GM21526 (cell line): ENCODE data around the gene SENP2.
"Not testable (repeated sequence)": the region's sequence is repeated elsewhere in the genome, so short reads cannot be mapped to it uniquely, and the experiment has no call there.

Experiments used
- ATAC-seq: cut with Tn5 transposase; IDR thresholded peaks from one replicate; pipeline ENCODE4 v1.9.1; 2021; ENCODE audit warnings: moderate library complexity; ENCODE audit not compliant: unreplicated experiment, low FRiP score

SENP2 gene

GRCh38 chr3:185646382-185647133 is 60.5 kb downstream of the SENP2 start:
- ATAC-seq, result no peak

- no peak for ATAC-seq
These were observed 61.2 kb downstream of the SENP2 start for GRCh38 chr3:185647134-185647879.

GRCh38 chr3:185647880-185648210 is 61.8 kb downstream of the SENP2 start:
- no peak for ATAC-seq

GRCh38 chr3:185648396-185648795 is 62.3 kb downstream of the SENP2 start:
- no peak for ATAC-seq

DNA sequence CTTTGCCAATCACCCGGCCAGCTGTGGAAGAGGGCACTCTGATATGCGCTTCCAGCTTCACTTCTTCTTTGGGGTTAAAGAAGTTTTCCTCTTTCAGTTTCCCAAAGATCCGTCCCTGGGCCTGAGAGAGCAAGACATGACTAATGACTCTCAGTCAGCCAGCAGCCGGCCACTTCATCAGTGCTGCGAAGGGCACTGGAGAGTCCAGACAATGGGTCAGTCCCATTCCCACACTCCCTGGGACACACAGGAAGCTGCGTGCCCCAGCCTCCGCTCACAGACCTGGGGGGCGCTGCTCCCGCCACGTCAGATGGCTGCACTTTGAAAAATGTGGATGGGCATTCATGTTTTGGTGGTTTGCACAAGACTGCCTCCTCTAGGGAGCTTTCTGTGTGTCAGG is 63.3 kb downstream of the SENP2 start:
- no peak for ATAC-seq

DNA sequence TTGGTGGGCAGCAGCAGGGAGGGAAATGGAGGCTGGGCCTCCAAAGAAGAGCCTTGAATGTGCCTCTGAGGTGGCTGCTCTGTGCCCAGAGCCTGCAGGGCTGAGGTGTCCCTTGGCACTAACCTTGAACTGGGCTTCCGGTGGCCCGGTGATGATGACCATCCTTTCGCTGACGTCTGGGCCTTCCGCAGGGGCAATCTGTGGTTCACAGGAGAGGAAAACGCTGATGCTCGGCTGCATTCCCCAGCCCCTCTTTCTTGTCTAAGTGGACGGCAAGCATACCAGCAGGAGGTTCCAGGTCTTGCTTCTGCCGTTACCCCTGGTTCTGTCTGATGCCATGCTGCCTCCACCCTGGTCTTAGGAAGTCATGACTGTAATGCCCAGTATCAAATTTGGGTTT is 65.9 kb downstream of the SENP2 start:
- no peak for ATAC-seq

- no peak for ATAC-seq
These were observed 68.1 kb downstream of the SENP2 start for GRCh38 chr3:185653949-185654757.

GRCh38 chr3:185654758-185655145 is 68.7 kb downstream of the SENP2 start:
- no peak for ATAC-seq

- ATAC-seq, result no peak
These were observed 69.6 kb downstream of the SENP2 start for GRCh38 chr3:185655426-185656320.

- ATAC-seq, result no peak
These were observed 70.3 kb downstream of the SENP2 start for GRCh38 chr3:185656321-185656840.

- ATAC-seq, result no peak
These were observed 71.1 kb downstream of the SENP2 start for GRCh38 chr3:185657211-185657610.

- ATAC-seq, result no peak
These were observed 71.8 kb downstream of the SENP2 start for GRCh38 chr3:185657691-185658503.

GRCh38 chr3:185658504-185658912 is 72.4 kb downstream of the SENP2 start:
- ATAC-seq, result no peak

GRCh38 chr3:185658943-185659342 is 72.8 kb downstream of the SENP2 start:
- no peak for ATAC-seq

- ATAC-seq, result no peak
These were observed 74.1 kb downstream of the SENP2 start for GRCh38 chr3:185659942-185660921.

DNA sequence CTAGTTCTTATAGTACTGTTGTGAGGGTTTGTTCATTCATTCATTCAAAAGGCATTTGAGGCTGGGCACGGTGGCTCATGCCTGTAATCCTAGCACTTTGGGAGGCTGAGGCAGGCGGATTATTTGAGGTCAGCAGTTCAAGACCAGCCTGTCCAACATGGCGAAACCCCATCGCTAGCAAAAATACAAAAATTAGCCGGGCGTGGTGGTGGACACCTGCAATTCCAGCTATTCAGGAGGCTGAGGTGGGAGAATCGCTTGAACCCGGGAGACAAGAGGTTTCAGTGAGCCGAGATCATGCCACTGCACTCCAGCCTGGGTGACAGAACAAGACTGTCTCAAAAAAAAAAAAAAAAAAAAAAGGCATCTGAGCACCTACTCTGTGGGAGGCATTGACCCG is 75.2 kb downstream of the SENP2 start:
- not testable (repeated sequence) for ATAC-seq

DNA sequence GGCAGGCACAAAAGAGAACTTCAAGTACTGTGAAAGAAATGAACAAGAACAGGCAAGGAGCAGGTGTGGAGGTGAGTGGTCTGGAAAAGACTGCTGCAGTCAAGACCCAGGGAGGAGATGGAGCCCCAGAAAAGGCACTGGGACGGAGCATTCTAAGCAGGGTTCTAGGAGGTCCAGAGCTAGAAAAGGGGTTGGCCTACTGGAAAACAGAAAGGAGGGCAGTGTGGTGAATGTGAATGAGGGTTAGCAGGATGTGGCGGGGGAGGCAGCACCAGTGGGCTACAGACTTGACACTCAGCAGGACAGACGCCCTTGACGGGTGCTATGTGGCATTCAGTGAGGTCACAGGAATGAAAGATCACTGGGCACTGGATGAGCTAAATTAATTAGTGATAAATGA is 75.7 kb downstream of the SENP2 start:
- ATAC-seq, result no peak

- ATAC-seq, result no peak
These were observed 77.8 kb downstream of the SENP2 start for GRCh38 chr3:185663929-185664328.
